Testis (tissue), 2 donors: ENCODE results near the gene DCDC2B.

Experiments used
- CTCF ChIP-seq, 3 experiments: fragments of 450-650 bp in 2 of 3; fragments of 200-600 bp in 1 of 3; sonication (generic) in 1 of 3; IDR thresholded peaks; one replicate each; pipeline ENCODE4 v1.5.1; 2016 to 2019; ENCODE audit warnings: antibody characterized with exemption in 3 of 3, mild to moderate bottlenecking in 2 of 3, moderate library complexity in 1 of 3
- POLR2A ChIP-seq: fragments of 450-650 bp; IDR thresholded peaks from one replicate; pipeline ENCODE4 v1.6.1; 2017; ENCODE audit warnings: antibody characterized with exemption, mild to moderate bottlenecking, moderate library complexity

- TF ChIP-seq POLR2A: no peak
- no peak for TF ChIP-seq CTCF (IDR thresholded peaks at IDR 0.05)
These were observed 13.4 kb upstream of the DCDC2B start for GRCh38 chr1:32195531-32195930.
